GM10266 (cell line): ENCODE measurements around the gene MEOX1.

Source experiments
- DNase-seq: peaks from one replicate; pipeline ENCODE4 v3.0.0; 2012; ENCODE audit errors: extremely low spot score
- TF ChIP-seq, protein P1 (sequence below): IDR thresholded peaks from 2 replicates; pipeline ENCODE4 v1.5.1; 2012; ENCODE audit warnings: mild to moderate bottlenecking, low read depth; ENCODE audit not compliant: control insufficient read depth, insufficient read depth; ENCODE audit errors: missing control alignments

The MEOX1 gene

DNA sequence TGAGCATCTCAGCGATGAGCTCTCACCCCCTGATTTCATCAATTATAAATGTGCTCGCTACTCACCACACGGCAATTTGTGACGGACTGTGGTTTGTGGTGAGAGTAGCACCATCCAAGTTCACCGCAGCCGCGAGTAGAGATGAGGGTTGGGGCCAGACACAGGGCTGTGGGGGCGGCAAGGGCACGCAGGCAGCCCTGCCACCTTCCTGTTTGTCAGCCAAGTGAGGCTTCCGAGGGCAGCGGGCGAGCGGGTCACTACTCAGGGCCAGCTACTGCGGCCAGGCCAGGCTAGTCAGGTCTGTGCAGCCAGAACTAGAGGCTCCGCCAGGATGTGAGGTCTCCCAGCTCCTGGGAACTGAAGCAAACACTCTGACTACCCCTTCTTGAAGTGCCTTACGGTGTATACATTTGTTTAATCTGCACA lies 39.6 kb upstream of the MEOX1 start:
- DNase-seq = no peak
- TF ChIP-seq, protein P1, sequence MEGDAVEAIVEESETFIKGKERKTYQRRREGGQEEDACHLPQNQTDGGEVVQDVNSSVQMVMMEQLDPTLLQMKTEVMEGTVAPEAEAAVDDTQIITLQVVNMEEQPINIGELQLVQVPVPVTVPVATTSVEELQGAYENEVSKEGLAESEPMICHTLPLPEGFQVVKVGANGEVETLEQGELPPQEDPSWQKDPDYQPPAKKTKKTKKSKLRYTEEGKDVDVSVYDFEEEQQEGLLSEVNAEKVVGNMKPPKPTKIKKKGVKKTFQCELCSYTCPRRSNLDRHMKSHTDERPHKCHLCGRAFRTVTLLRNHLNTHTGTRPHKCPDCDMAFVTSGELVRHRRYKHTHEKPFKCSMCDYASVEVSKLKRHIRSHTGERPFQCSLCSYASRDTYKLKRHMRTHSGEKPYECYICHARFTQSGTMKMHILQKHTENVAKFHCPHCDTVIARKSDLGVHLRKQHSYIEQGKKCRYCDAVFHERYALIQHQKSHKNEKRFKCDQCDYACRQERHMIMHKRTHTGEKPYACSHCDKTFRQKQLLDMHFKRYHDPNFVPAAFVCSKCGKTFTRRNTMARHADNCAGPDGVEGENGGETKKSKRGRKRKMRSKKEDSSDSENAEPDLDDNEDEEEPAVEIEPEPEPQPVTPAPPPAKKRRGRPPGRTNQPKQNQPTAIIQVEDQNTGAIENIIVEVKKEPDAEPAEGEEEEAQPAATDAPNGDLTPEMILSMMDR = no peak

DNA sequence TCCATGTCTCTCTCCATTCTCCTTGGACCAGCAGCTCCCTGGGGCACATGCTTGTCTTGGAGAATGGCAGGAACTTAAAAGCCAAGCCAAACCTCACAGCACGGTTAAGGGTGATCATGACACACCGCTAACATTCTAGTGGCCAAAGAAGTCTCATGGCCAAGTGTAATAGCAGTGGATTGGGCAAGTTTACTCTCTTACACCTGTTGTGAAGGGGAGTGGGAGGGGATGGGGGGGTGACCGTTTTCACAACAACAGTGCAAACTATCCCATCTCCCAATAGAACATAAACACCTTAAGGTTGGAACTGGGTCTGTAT lies 37.7 kb upstream of the MEOX1 start:
- DNase-seq = no peak
- TF ChIP-seq, protein P1 = no peak

DNA sequence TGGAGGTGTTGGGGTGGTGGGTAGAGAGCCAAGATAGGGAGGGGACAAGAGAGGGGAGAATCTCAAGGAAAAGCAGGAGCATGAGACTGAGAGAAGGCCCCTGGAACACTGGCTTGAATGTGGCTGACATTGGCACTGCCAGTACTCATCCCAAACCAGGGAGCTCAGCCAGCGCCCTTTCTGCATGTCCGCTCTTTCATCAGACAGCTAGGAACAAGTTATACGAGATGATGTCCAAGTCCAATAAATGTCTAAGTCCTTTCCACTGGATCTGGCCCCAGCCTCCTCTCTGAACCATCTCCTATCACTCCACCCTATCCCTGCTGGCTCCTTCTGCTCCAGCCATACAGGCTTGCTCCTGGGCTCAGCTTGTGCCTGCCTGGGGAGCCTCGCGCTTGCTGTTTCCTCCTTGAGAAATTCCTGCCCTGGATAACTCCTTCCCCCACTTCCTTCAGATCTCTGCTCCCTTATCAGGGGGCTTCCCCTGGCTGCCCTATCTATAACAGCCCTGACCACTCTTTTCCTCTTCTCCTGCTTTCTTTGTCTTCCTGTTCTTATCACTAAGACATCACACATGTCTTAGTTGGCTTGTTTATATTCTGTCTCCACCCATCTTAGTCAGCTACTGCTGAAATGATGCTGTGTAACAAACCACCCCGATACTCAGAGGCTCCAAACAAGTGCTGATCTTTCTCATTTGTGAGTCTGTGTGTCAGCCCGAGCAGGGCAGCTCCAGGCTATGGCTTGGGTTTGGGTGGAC lies 37.1 kb upstream of the MEOX1 start:
- TF ChIP-seq, protein P1 = no peak
- no peak for DNase-seq

DNA sequence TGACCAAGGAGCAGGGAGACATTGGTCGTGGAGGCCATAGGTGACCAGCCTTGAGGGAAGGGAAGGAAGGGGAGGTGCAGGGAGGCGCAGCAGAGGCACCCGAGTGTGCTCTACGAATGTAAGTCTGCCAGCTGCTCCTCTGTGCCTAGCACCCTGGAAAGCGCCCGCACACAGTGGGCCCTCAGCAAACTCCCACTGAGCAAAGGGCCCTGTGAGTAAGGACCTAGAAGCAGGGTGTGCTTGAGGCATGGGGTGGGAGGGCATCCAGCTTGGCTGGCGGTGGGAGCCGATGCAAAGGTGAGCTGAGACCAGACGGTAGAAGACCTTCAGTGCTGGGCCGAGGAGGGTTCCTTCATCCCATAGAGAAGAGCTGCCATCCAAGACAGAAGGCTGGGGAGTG lies 36.2 kb upstream of the MEOX1 start:
- no peak for DNase-seq

DNA sequence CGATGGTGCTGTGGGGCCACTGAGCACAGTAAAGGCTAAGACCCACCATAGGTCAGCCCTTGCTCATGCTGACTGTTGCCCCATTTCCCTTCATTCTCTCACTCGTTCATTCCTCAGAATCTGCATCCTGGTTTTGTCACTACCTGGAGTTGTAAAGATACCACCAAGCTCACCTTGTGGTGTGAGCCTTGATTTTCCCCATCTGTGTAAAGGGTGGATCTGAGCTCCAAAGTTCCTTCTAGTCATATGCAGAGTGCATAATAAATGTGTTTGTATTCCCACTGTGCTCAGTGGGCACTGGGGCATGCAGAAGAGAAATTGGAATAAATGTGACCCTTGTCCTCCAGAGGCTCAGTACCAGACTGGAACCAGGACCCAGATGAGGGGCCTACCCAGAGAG lies 35.2 kb upstream of the MEOX1 start:
- DNase-seq = no peak
- TF ChIP-seq, protein P1 = no peak

More for the DNA sequence above, 36.2 kb upstream of the MEOX1 start:
- TF ChIP-seq, protein P1 = no peak

DNA sequence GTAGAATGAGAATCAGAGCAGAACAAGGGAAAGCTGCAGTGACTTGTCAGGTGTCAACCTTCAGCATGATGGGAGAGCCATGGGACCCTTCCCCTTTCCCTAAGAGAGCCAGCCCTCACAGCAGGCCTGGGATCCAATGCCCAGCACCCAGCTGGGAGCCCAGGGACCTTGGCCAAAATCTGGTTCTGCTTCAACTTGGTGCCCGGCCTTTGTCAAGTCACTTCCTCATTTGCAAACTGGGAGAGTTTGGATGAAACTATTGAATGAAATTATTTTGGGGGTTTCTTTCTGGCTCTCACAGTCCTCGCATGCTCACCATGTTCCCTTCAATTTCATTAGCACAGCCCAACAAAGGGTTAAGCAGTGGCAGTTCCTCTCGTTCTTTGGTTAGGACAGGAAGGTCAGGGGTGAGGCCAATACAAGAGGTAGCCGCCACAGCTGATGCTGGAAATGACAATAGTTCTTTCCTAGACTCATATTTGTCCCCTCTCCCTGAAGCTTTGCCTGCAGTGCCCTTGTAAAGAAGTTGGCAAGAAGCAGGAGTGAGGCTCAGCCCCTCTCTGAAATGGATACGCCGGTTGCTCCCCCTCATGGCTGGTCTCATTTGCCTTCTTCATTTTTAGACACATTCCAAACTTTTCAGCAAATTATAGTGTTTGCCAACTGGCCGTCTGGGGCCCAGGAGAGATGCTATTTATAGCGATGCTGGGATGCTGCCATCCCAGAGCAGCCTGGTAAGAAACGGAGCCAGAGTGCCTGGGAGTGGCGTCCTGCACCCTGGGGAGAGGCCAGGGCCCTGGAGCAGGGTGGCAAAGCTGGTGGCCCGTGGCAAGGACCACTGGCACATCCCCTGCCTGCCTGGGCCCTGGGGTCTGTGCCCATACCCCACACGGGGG lies 34.5 kb upstream of the MEOX1 start:
- no peak for DNase-seq

More for the DNA sequence above, 34.5 kb upstream of the MEOX1 start:
- TF ChIP-seq, protein P1 = no peak
